ENCODE results near the gene FIBP.

The FIBP gene

GRCh38 chr11:65870706-65871681, 17.3 kb downstream of the FIBP start:
- DNase-seq (ENCODE audit: low read depth) = no peak

DNA sequence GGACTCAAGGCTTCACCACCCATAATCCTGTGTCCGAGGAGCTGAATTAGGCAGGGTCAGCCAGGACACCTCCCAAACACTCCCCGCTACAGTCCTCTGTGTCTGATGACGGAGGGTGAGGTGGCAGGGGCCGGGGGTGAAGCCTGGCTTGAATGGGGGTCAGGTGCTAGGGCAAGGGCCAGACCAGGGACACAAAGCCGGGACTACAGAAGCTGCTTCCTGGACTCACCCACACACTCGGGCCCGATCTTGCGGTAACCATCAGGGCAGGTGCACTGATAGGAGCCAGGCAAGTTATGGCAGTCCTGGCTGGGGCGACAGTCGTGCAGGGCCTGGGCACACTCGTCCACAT, 18.0 kb downstream of the FIBP start:
- DNase-seq (ENCODE audit: low read depth) = no peak

GRCh38 chr11:65869643-65870306, 18.5 kb downstream of the FIBP start:
- DNase-seq (ENCODE audit: low read depth) = no peak

DNA sequence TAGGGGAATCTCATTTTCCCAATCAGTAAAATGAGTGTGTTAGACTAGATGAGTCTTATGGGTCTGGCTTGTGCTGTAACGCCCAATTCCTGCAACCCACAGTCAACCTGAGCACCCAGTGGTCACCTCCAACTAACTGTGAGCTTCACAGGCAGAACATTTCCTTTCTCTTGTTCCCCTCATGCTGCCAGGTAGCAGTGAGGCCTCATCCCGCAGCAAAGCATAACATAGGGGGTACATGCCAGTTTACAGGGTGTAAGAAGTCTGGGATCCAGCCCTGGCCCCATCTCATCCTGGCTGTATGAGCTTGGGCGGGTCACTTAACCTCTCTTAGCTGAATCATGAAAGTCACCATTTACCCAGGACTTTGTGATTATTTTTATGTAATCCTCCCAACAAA, 19.4 kb downstream of the FIBP start:
- DNase-seq (ENCODE audit: low read depth) = no peak

DNA sequence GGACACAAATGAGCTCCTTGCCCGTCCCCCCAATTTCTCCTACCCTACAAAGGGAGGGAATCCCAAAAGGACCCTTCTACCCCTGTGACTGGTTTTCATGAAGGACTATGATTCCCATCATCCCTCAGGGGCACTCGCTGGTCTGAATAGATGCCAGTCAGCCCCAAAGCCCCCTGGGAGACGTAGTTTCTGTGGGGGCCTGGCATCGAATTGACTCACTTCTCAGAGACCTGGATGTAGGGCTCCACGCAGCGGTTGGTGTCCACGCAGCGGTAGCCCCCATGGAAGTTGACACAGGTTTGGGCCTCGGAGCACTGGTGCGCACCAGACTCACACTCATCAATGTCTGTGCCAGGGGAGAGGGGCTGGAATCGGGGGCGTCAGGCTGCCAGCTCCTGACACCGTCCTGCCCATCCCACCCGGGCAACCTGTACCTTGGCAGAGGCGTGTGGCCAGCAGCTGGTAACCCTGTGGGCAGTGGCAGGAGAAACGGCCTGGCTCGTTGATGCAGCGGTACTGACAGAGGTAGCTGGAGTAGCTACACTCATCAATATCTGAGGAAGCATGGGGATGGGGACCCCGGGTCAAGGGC, 20.1 kb downstream of the FIBP start:
- no peak for DNase-seq (ENCODE audit: low read depth)

GRCh38 chr11:65867284-65868071, 20.8 kb downstream of the FIBP start:
- no peak for DNase-seq (ENCODE audit: low read depth)

GRCh38 chr11:65866509-65867283, 21.6 kb downstream of the FIBP start:
- DNase-seq (ENCODE audit: low read depth) = no peak

DNA sequence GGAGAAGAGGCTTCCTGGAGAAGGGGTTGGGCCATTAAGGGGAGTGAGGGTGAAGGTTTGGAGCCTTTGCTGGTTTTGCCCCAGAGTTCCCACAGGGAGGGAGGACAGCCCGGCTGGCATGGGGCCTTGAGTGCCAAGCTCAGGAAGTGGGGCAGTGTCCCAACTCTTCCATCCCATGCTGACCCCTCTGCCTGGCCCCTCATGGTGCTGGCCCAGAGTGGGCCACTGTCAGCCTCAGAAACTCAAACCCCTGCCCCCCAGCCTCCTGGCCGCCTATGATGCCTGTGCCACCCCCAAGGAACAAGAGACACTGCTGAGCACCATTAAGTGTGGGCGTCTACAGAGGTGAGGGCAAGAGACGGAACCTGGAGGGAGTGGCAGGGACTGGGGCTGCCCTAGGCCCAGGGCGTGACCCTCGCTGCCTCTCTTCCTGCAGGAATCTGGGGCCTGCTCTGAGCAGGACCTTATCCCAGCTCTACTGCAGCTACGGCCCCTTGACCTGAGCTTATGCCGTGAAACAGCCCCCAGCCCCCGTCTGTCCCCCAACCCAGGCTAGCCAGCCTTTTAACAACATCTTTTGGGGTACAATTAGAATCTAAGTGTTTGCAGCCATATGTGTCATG, 22.6 kb downstream of the FIBP start:
- no peak for DNase-seq (ENCODE audit: low read depth)

DNA sequence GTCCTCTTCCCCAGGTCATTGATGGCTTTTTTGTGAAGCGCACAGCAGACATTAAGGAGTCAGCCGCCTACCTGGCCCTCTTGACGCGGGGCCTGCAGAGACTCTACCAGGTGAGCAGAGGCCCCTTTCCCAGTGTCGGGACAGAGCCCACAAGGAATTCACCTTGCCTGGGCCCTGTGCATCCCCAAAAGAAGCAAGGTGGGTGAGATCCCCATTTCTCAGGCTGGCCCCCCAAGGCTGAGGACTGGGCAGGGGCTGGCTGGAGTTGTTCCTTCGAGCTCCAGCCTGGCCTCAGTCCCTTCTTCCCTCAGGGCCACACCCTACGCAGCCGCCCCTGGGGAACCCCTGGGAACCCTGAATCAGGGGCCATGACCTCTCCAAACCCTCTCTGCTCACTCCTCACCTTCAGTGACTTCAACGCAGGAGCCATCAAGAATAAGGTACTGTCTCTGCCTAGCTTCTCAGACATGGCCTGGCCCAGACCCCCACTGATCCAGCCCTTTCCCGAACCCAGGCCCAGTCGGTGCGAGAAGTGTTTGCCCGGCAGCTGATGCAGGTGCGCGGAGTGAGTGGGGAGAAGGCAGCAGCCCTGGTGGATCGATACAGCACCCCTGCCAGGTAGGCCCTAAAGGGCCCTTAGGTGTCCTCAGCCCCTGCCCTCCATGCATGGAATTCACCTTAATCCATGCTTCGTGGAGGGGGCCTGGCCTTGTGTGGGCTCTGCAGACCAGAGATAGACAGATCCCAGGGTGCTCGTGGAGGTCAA, 23.4 kb downstream of the FIBP start:
- DNase-seq (ENCODE audit: low read depth) = no peak

DNA sequence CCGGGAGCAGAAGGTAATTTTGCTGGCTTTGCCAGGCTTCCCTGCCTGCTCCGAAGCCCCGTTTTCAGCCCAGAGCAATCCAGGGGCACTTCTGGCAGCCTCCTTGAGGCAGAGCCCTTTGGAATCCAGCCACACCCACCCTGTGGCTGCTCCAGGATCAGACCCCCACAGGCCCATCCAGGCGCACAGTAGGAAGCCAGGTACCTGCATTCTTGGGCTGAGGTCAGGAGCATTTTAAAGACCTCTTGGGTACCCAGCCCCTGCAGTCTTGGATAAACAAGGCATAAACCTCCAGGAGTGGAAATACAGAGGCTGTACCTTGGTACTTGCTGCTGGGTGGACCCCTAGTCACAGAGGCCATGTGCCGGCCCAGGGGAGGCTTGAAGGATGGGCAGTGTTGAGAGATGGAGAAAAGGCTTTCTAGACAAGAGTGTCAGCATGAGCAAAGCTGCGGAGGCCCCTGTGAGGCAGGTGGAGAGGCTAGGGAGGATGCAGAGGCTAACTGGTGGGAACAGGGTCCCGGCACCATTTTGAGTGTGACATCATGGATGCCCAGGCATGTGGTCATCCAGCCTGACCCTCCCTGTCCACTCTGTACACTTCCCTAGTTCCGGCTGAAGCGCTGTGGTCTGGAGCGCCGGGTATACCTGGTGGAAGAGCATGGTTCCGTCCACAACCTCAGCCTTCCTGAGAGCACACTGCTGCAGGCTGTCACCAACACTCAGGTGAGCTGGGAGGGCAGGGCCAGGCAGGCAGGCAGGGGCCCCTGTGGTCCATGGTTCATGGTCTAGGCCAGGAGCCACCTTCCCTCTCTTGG, 24.2 kb downstream of the FIBP start:
- DNase-seq (ENCODE audit: low read depth) = no peak

GRCh38 chr11:65862941-65863888, 25.1 kb downstream of the FIBP start:
- no peak for DNase-seq (ENCODE audit: low read depth)

DNA sequence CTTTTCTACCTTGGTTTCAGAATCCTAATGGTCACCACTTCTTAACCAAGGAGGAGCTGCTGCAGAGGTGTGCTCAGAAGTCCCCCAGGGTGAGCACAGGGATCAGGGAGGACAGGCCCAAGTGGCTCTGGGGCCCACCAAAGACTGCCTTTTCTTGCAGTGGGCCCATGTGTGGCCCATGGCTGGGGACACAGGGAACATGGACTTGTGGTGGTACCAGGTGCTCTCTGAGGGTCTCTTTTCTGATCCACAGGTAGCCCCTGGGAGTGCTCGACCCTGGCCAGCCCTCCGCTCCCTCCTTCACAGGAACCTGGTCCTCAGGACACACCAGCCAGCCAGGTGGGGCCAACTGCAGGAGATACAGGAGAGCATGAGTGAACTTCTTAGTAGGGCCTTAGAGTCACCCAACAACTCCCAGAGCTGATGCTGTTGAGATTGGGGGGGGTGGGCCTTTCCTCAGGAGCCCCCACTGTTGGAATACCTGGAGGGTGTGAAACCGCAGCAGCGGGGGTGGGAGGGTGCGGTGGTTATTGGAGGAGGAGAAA, 26.0 kb downstream of the FIBP start:
- no peak for DNase-seq (ENCODE audit: low read depth)

- DNase-seq (ENCODE audit: low read depth) = no peak
Observed at GRCh38 chr11:65861533-65862183, 26.6 kb downstream of the FIBP start.

- DNase-seq (ENCODE audit: low read depth) = no peak
Observed at GRCh38 chr11:65861165-65861505, 27.1 kb downstream of the FIBP start.

DNA sequence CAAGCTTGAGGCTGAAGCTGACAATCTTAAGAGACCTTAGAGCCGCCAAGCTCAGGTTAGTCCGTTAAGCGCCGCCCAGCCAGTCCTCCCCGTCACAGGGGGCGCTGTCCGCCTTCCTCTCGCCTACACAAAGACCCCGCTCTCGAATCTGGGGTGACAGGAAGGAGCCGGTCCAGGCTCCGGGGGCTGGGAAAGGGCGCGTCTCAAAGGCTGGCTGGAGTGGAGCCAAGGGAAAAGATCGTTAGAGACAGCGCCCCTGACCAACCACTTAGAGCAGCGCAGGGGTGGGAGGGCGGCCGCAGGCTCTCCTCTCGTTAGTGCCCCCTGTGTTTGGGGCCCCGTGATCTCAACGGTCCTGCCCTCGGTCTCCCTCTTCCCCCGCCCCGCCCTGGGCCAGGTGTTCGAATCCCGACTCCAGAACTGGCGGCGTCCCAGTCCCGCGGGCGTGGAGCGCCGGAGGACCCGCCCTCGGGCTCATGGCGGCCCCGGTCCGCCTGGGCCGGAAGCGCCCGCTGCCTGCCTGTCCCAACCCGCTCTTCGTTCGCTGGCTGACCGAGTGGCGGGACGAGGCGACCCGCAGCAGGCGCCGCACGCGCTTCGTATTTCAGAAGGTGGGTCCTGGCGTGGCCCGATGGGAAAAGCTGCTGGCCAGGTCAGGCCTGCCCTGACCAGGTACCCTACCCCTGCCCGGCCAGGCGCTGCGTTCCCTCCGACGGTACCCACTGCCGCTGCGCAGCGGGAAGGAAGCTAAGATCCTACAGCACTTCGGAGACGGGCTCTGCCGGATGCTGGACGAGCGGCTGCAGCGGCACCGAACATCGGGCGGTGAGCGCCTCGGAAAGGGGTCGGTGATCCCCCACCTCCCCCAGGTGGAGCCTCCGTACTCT, 27.8 kb downstream of the FIBP start, which contains the start of gene MUS81:
MUS81 (plus strand) TSS at position 156 of the 887 bp plus-strand sequence; CDS start at position 477, 321 bp downstream.
- peak; percentile 95 for DNase-seq (ENCODE audit: low read depth)

DNA sequence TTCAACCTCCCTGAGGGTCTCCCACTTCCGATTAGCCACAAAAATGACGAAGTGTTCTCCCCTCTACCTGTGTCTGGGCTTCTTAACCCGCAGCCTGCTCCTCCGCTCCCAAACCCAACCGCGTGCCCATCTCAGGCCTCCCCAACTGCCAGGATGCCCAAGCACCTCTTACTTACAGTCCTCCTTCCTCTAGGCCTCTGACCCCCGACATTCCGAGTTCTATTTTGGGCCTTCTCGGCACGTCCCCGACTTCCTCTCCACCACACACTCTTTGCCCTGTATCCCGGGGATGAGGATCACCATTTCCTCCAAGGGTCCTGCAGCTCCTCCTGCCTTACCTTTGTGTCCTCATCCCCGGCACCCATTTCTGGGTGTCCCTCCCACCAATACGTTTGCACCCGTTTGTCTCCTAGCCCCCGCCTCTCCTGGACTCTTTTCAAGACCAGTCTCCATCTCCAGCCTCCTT, 28.4 kb downstream of the FIBP start:
- no peak for DNase-seq (ENCODE audit: low read depth)
